Lower lobe of right lung (tissue), 2 donors: Measurements from ENCODE around the gene PHF11. TPM values are rescaled to one million over a fixed set of nuclear protein-coding genes. Genes with fewer than 3 reads are reported as not detected.

Source experiments
- ATAC-seq, 2 donors: fragments of 200-7000 bp; cut with Tn5 transposase; one replicate each; pipeline ENCODE4 v1.9.1; 2020 to 2022; ENCODE audit warnings: mild to moderate bottlenecking in 2 of 2, moderate library complexity in 2 of 2
- DNase-seq: peaks from one replicate; pipeline ENCODE4 v3.0.0-alpha.2; 2020
- H3K27ac ChIP-seq: fragments of 200-600 bp; one replicate; pipeline ENCODE4 v1.8.0; 2022
- H3K27me3 ChIP-seq: fragments of 200-600 bp; one replicate; pipeline ENCODE4 v1.8.0; 2022; ENCODE audit warnings: low read depth
- H3K36me3 ChIP-seq: fragments of 200-600 bp; one replicate; pipeline ENCODE4 v1.8.0; 2022; ENCODE audit warnings: mild to moderate bottlenecking
- H3K4me1 ChIP-seq: fragments of 200-600 bp; one replicate; pipeline ENCODE4 v1.8.0; 2022
- H3K4me3 ChIP-seq: fragments of 200-600 bp; one replicate; pipeline ENCODE4 v1.8.0; 2022; ENCODE audit warnings: mild to moderate bottlenecking
- H3K9me3 ChIP-seq: fragments of 200-600 bp; one replicate; pipeline ENCODE4 v1.8.0; 2022
- intact Hi-C: fragments of 100-400 bp; cut with DNase I; formaldehyde crosslinking; loops from one replicate; pipeline ENCODE4 v1.11.0; 2022
- total RNA-seq: library from RNA; stranded (reverse); fragmentation: NEBNext Ultra II Directional; extraction: Animal tissue kit (Norgen Biotek cat#: 25700); gene quantifications from one replicate; pipeline ENCODE4 v1.2.1, GENCODE V29; 2021
- TF ChIP-seq, protein P1 (sequence below): fragments of 200-600 bp; IDR thresholded peaks from one replicate; pipeline ENCODE4 v1.8.0; 2022; ENCODE audit warnings: antibody characterized with exemption, mild to moderate bottlenecking
- donor health status: DM: no; HTN: yes; CAD: no; lungs with severe emphysema.

Gene PHF11
- total RNA-seq, 1 donor from 2014 or later, result 59.8 TPM

DNA sequence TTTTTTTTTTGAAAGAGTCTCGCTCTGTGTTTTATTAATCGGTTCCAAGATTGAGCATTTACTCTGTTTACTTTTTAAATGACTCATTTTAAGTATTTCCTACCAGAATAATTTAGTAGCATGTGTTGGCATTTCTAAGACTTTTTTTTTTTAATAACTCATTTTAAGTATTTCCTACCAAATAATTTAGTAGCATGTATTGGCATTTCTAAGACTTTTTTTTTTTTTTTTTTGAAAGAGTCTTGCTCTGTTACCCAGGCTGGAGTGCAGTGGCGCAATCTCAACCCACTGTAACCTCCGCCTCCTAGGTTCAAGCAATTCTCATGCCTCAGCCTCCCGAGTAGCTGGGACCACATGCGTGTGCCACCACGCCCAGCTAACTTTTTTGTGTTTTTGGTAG, 38.5 kb upstream of the PHF11 start:
- TF ChIP-seq, protein P1, sequence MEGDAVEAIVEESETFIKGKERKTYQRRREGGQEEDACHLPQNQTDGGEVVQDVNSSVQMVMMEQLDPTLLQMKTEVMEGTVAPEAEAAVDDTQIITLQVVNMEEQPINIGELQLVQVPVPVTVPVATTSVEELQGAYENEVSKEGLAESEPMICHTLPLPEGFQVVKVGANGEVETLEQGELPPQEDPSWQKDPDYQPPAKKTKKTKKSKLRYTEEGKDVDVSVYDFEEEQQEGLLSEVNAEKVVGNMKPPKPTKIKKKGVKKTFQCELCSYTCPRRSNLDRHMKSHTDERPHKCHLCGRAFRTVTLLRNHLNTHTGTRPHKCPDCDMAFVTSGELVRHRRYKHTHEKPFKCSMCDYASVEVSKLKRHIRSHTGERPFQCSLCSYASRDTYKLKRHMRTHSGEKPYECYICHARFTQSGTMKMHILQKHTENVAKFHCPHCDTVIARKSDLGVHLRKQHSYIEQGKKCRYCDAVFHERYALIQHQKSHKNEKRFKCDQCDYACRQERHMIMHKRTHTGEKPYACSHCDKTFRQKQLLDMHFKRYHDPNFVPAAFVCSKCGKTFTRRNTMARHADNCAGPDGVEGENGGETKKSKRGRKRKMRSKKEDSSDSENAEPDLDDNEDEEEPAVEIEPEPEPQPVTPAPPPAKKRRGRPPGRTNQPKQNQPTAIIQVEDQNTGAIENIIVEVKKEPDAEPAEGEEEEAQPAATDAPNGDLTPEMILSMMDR, result no peak
- Histone ChIP-seq H3K4me3 (no peak overlapping the region), H3K27me3 (no peaks in the 10 kb centered on the region), H3K27ac (no peak overlapping the region), H3K4me1 (no peaks in the 10 kb centered on the region), H3K36me3 (peaks cover 21% of the 10 kb centered on the region), H3K9me3 (no peaks in the 10 kb centered on the region)
- intact Hi-C loops, result no loop called here
- ATAC-seq, result peak in 1 of 2 donors; percentile 56
- no peak for DNase-seq

DNA sequence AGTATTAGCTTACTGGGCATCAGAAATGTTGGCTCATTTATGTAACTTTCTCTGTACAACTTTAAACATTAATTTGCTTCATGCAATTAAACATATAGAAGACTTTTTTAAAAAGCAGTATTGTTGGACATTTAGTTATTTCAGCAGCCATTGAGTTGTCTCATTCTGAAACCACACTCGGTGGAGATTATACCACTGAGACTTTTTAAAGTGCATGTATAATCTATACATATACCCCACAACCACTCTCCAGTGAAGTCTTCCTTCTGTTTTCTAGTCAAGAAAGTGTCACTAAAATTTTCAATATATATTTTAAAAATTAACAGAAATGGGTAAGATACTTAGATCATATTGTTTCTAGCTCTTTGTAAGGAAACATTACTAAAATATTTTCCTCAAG, 36.2 kb upstream of the PHF11 start:
- Histone ChIP-seq H3K9me3 (peaks cover 6% of the 10 kb centered on the region), H3K4me3 (no peak overlapping the region), H3K4me1 (no peaks in the 10 kb centered on the region), H3K27ac (no peak overlapping the region), H3K36me3 (peaks cover 39% of the 10 kb centered on the region), H3K27me3 (no peaks in the 10 kb centered on the region)
- DNase-seq, result no peak
- ATAC-seq, result no peak
- TF ChIP-seq, protein P1, result no peak
- intact Hi-C loops, result no loop called here

DNA sequence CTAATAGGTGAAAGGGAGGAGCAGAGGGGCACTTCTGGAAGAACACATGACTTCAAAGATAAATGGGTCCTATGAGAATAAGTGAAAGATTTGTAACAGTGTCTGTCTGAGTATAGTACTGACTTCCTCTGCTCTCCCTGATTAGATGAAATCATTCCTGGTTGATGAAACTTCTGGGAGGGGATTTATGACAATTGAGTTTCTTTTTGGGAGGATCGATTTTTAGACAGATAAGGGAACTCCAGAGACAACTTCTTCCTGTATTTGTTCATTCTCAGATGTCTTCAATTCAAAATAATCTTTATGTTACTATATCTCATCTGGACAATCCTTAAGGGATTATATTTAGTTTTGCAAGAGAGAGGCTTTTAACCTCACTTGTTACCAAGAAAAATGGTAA, 31.7 kb upstream of the PHF11 start:
- Histone ChIP-seq H3K4me1 (no peaks in the 10 kb centered on the region), H3K27me3 (no peaks in the 10 kb centered on the region), H3K9me3 (peaks cover 6% of the 10 kb centered on the region), H3K27ac (no peak overlapping the region), H3K4me3 (no peak overlapping the region), H3K36me3 (peaks cover 69% of the 10 kb centered on the region)
- DNase-seq, result no peak
- intact Hi-C loops, result no loop called here
- TF ChIP-seq, protein P1, result no peak
- no peak for ATAC-seq

DNA sequence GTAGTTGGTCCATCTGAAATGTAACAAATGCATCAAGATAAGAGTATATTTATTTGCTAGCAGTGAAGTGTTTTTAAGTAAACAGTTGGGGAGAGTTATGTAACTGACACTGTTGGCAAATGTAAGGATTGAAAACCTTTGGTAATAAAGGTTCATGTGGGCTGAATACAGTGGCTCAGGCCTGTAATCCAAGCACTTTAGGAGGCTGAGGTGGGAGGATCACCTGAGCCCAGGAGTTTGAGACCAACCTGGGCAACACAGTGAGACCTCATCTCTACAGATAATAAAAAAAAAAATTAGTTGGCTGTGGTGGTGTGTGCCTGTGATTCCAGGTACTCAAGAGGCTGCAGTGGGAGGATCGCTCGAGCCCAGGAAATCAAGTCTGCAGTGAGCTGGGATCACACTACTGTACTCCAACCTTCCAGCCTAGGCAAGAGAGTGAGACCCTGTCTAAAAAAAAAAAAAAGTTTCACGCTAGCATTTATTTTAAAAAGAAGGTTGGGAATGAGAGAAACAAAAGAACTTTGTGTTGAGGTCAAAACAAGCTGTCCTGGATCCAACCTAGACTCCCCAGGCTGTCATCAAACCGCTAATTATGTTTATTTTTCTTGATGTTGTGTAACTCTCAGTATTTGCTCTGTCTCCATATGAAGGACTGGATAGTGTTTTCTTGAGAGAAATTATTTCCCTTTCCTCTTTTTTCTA, 31.0 kb upstream of the PHF11 start:
- peak in 1 of 2 donors; percentile 44 for ATAC-seq
- H3K4me1 ChIP-seq, result no peaks in the 10 kb centered on the region
- TF ChIP-seq, protein P1, result no peak
- H3K9me3 ChIP-seq, result peaks cover 6% of the 10 kb centered on the region
- no peaks in the 10 kb centered on the region for H3K27me3 ChIP-seq
- no peak overlapping the region for H3K27ac ChIP-seq
- intact Hi-C loops, result no loop called here
- no peak for DNase-seq
- H3K36me3 ChIP-seq, result peaks cover 73% of the 10 kb centered on the region
- H3K4me3 ChIP-seq, result no peak overlapping the region

DNA sequence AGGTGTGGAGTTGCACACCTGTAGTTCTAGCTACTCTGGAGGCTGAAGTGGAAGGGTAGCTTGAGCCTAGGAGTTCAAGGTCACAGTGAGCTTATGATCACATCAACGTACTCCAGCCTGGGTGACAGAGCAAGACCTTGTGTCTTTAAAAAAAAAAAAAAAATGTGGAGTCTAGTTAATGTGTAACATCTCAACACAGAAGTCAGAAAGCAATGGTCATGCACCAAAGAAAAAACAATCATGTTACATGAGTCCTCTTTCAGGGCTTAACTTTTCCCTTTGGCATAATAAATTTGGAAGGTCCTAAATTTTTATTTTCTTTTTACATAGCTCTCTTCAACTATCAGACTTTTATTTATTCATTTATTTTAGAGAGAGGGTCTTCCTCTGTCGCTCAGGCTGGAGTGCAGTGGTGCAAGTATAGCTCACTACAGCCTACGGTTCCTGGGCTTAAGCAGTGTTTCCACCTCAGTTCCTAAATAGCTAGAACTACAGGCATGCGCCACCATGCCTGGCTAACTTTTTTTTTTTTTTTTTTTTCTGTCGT, 29.4 kb upstream of the PHF11 start:
- TF ChIP-seq, protein P1, result no peak
- intact Hi-C loops, result no loop called here
- ATAC-seq (no peak), DNase-seq (no peak)
- peaks cover 76% of the 10 kb centered on the region for H3K36me3 ChIP-seq
- H3K27ac ChIP-seq, result no peak overlapping the region
- no peak overlapping the region for H3K4me3 ChIP-seq
- H3K4me1 ChIP-seq, result no peaks in the 10 kb centered on the region
- no peaks in the 10 kb centered on the region for H3K27me3 ChIP-seq
- peaks cover 6% of the 10 kb centered on the region for H3K9me3 ChIP-seq
